Measurements from ENCODE around the gene EIF4H. TPM values are rescaled to one million over a fixed set of nuclear protein-coding genes. Genes with fewer than 3 reads are reported as not detected.

EIF4H gene
- total and polyA plus RNA-seq, 2 of the 8 experiments (the other 6 are each of a cell fraction or from before 2014, with no cell fraction given): 323 to 382 TPM

GRCh38 chr7:74236284-74236683 is 62.1 kb downstream of the EIF4H start:
- H3K4me2 ChIP-seq (ENCODE audit: insufficient read depth in 1 of 2, low read depth in 2 of 2, low read length in 2 of 2): no peak overlapping the region
- H2AFZ ChIP-seq (ENCODE audit: low read length): no peak overlapping the region
- no peak overlapping the region for H3K27ac ChIP-seq (ENCODE audit: low read depth, low read length)
- no peak overlapping the region for H2BK12ac ChIP-seq (ENCODE audit: low read depth, low read length)
- TF ChIP-seq CREB1 (IDR thresholded peaks at IDR 0.05): no peak
- no peak for TF ChIP-seq BCL11A (IDR thresholded peaks at IDR 0.05; ENCODE audit: low read depth in 2 of 2, low read length in 2 of 2)
- no peak for TF ChIP-seq RBBP5 (IDR thresholded peaks at IDR 0.05; ENCODE audit: borderline replicate concordance, low read depth, low read length)
- no peak for TF ChIP-seq SUZ12 (IDR thresholded peaks at IDR 0.05; ENCODE audit: low read length)
- no peak for TF ChIP-seq TAF7 (optimal IDR thresholded peaks at IDR 0.05; ENCODE audit: borderline replicate concordance, low read depth, low read length)
- no peak for TF ChIP-seq ATF2 (IDR thresholded peaks at IDR 0.05; ENCODE audit: low read length)
- no peak for TF ChIP-seq E2F6 (IDR thresholded peaks at IDR 0.05)
- no peak for TF ChIP-seq ATF3 (IDR thresholded peaks at IDR 0.05; ENCODE audit: insufficient read depth, low read depth, low read length)
- H3K4ac ChIP-seq (replicated peaks; ENCODE audit: insufficient read length, low read depth, low read length): no peak overlapping the region
- no peaks in the 10 kb centered on the region for H3K23me2 ChIP-seq (ENCODE audit: low read depth, low read length)
- H3K56ac ChIP-seq (replicated peaks; ENCODE audit: insufficient read length, low read depth, low read length): no peak overlapping the region
- no peak overlapping the region for H2BK5ac ChIP-seq (ENCODE audit: low read depth, low read length)
- H3K79me2 ChIP-seq (ENCODE audit: control insufficient read depth in 1 of 2, insufficient read depth in 2 of 2, low read length in 2 of 2): no peaks in the 10 kb centered on the region
- no peak for FAIRE-seq
- H3K36me3 ChIP-seq (ENCODE audit: control insufficient read depth in 2 of 4, insufficient read depth in 4 of 4, low read length in 3 of 4): peaks cover 41 to 87% (median 73%) of the 10 kb centered on the region in 4 experiments
- H3K9me3 ChIP-seq (ENCODE audit: insufficient read depth in 2 of 2, low read depth in 1 of 2, low read length in 1 of 2): no peaks in the 10 kb centered on the region
- POLR2A ChIA-PET (ENCODE audit: partially characterized antibody): interaction anchor here (0.6 to 2.8 kb wide), 7 partner anchors 12 to 128 kb away, joined by 3 to 12 read pairs (median 4); no protein-coding TSS in a partner anchor
- H3K18ac ChIP-seq (ENCODE audit: extremely low read depth, low read length): no peak overlapping the region
- 93% methylated on average over 3 of the region's 3 CpGs; no CpG with 5 or more reads in 1 of the 2 experiments for WGBS, 2 experiments (ENCODE audit: extremely low coverage in 1 of 2, insufficient coverage in 1 of 2, insufficient read length in 1 of 2, insufficient replicate concordance in 2 of 2, low coverage in 1 of 2, low lambda C conversion rate in 2 of 2, missing lambda C conversion rate in 1 of 2)
- no peaks in the 10 kb centered on the region for H3K4me1 ChIP-seq (replicated peaks in 1 of 4; ENCODE audit: control insufficient read depth in 3 of 4, insufficient read depth in 4 of 4, low read length in 3 of 4)
- no peak overlapping the region for H3K14ac ChIP-seq (ENCODE audit: insufficient read length)
- no peak for DNase-seq (ENCODE audit: low read depth in 1 of 2, low spot score in 2 of 2)
- H4K91ac ChIP-seq (replicated peaks; ENCODE audit: insufficient read length, low read length): no peak overlapping the region
- H4K5ac ChIP-seq (ENCODE audit: insufficient read length, low read depth, low read length): no peak overlapping the region
- no peak overlapping the region for H2AK5ac ChIP-seq (ENCODE audit: low read depth, low read length)
- H3K4me3 ChIP-seq (ENCODE audit: extremely low read depth in 1 of 4, insufficient read depth in 2 of 4, low read depth in 3 of 4, low read length in 4 of 4): no peak overlapping the region
- H2BK15ac ChIP-seq (ENCODE audit: low read length): no peak overlapping the region
- H4K8ac ChIP-seq (ENCODE audit: extremely low read depth, insufficient read depth, low read length): no peak overlapping the region
- no peaks in the 10 kb centered on the region; a peak in 1 of 7 replicates for H3K27me3 ChIP-seq (replicated peaks in 1 of 4; ENCODE audit: control insufficient read depth in 3 of 4, extremely low read depth in 1 of 4, insufficient read depth in 3 of 4, low read length in 3 of 4)
- H2BK120ac ChIP-seq (replicated peaks; ENCODE audit: low read depth, low read length): no peak overlapping the region
- no peak overlapping the region for H3K23ac ChIP-seq (ENCODE audit: insufficient read length)
- H3K79me1 ChIP-seq (ENCODE audit: low read depth, low read length): peaks cover 5% of the 10 kb centered on the region; the same call in 1 of the 2 replicates
- H3K9ac ChIP-seq (replicated peaks in 1 of 4; ENCODE audit: extremely low read depth in 1 of 4, low read depth in 3 of 4, low read length in 3 of 4): no peak overlapping the region
- CTCF ChIA-PET (ENCODE audit: partially characterized antibody): interaction anchor here (0.8 to 2.3 kb wide), 5 partner anchors 9 to 166 kb away, joined by 3 to 6 read pairs (median 3); no protein-coding TSS in a partner anchor
- no peak overlapping the region for H2BK20ac ChIP-seq (ENCODE audit: low read length)
- peaks cover 0 to 10% of the 10 kb centered on the region in 2 experiments for H4K20me1 ChIP-seq (replicated peaks in 1 of 2; ENCODE audit: control insufficient read depth in 1 of 2, insufficient read depth in 2 of 2, low read length in 2 of 2)

Measured in H1 (cell line).